Kidney glomerular epithelial cell (primary cell): ENCODE measurements around the gene LYVE1.
A peak's percentile ranks its signal among the peaks of the same experiment; 100 is the strongest.

Source experiments
- DNase-seq: peaks from one replicate; lab custom pipeline; 2025; lab: John Stamatoyannopoulos, UW

The LYVE1 gene

DNA sequence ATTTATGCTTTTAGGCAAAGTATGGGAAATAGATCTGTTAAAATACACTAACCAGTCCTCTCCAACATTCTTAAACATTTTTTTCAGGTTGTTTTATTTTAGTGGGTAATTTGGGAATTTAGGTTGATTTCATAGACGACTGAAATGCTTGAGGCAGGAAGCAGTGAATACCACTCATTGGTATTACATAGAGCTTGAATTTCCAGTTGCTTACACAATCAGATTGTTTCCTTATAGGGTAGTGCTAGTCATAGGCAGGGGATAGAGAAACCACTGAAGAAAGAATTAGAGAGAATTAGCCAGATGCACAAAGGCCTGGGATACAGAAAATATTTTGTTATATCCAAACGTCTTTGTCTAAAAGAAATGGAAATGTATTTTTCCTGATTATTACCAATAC is 23.9 kb upstream of the LYVE1 start:
- DNase-seq: peak; percentile 91

DNA sequence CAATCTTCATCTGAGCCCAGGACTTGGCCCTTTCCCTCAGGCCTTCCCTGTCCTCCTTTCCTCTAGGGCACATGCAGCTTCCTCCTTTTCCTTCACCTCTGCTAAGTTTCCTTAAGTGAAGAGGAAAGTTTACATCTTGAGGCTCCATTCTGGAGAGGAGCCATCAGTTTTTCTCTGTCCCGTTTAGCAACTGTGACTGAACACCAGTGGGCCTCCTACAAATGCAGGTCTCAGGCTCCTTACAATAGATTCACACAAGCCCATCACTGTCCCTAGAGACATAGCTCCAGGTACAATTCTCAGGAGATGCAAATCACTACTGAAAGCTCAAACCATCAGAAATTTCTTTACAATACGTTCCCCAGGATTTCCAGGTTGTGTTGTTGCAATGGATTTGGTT is 23.3 kb upstream of the LYVE1 start:
- DNase-seq: no peak

- no peak for DNase-seq
Observed at GRCh38 chr11:10590218-10590915, 21.9 kb upstream of the LYVE1 start.

DNA sequence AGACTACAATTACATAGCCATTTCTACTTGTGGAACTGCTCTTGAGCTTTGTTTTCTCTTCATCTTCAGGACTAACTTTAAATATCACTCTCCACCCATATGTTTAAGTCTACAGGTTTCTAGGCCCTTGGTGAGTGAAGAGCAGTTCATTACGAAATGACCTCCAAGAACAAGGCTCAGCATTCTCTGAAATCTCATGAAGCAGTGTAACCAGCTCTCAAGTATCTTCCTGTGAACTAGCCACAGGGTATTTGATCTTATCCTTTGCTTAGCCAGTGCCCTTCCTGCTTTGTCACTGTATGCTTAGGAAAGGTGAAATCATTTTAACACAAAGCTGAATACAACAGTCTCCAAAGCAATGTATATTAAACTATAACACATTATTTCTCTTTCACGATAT is 20.4 kb upstream of the LYVE1 start:
- DNase-seq: no peak

DNA sequence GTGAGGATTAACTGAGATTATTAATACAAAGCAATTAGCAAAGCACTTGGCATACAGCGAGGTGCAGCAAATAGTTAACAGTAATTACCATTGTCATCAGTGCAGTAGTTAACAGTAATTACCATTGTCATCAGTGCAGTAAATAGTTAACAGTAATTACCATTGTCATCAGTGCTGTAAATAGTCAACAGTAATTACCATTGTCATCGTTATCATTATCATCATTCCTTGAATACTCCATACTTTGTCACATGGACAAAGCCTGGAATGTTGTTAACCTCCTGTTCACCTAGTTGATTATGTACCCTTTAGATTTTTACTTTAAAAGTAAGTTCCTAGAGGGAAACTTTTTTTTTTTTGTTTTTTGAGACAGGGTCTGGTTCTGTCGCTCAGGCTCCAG is 19.5 kb upstream of the LYVE1 start:
- no peak for DNase-seq

DNA sequence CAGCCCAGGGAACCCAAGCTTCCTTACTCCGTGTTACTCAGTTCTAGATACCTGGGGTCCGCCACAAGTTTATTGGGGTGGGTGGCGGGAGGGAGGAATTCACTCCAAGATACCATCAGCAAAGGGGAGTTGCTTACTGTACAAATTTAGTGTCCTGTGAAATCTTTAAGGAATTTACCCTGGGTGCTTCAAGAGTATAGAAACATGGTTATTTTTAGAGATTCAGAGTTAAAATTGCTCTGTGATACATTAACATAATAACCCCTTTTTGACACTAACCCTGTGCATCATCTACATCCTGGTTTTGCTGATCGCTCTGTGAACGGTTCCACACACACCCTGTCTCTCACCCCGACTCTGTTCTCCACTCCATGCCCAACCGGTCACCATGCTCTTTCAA is 18.9 kb upstream of the LYVE1 start:
- DNase-seq: no peak

DNA sequence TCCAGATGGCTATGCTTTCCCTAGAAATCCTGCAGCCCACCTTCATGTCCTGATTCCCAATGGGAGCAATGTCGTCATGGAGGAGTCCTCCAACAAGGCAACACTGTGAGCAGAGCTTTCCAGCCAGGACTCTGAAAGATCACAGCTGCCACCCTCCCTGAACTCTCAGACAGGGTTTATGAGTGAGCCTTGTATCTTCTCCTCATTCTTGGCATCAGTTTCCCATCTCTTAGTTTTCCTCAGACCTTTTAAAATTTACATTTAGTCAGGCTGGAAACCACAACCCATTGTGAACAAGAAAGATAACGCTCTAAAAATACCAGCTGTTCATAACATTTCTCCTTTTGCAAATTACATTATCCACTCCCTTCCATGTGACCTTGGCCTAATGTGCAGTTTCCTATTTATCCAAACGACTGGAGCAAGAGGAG is 15.6 kb upstream of the LYVE1 start:
- DNase-seq: no peak

- no peak for DNase-seq
Observed at GRCh38 chr11:10581481-10582019, 13.1 kb upstream of the LYVE1 start.

- no peak for DNase-seq
Observed at GRCh38 chr11:10580623-10581022, 12.2 kb upstream of the LYVE1 start.

- no peak for DNase-seq
Observed at GRCh38 chr11:10579700-10580099, 11.2 kb upstream of the LYVE1 start.

DNA sequence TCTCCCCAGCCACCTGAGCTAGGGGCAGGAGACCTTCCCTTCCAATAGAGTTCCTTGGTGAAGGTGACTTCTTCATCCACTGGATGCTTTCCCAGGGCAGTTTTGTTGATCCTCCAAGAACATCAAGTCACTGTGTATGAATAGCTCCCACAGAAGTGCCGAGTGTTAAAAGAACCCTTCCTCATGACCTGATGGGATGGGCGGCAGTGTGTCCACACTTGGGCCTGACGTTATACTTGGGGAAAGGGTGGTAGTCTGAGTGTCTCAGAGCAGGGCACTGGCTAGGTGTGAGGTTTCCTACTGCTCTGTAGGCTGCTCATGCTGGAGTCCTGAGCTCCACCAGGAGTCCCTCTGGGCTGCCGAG is 7.6 kb upstream of the LYVE1 start:
- DNase-seq: no peak

DNA sequence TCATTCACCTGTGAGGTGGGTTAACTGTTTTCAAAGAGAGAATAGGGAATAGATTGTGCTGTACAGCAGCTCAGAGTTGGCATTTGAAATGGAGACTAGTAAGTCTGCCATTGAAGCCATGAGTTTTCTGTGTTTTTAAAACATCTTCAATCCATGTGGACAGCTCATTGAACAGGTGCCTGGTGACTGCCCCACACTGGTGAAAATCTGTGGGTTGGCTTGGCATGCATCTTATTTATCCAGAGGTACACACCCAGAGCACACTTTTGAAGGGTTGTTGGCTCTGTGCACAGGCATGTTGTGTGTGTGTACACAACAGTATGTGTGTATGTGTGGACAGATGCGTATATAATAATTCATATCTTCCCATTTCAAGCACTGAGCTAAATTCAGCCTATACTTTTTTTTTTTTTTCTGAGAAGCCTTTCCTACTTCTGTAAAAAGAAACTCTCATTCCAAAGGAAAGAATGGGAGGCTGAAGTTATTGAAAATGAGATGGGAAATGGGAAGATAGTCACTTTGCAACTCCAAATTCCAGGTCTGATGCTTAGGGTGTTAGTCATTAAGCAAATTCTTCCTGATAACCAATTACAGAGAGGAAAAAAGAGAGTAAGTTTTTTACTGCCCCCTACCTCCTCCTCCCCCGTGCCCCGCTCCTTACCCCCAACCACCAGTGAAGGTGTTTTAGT is 7.0 kb upstream of the LYVE1 start:
- peak; percentile 26 for DNase-seq

DNA sequence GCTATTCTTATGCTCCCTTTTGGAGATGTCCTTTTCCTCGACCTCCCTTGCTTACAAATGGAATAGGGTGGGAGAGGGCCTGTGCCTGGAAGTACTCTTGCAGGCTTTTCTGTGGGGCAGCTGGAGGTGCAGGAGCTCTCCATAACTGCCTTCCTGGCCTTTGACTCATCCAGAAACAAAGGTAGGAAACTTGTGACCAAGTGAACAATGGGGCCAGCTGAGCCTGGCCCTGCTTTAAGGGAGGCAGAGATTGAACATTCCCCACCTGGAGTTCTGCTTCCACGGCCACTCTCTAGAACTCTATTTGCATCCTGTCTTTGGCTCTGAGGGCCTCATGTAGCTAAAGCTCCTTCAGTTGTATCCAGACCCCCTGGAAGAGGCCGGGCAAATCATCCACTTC is 5.1 kb upstream of the LYVE1 start:
- DNase-seq: no peak

DNA sequence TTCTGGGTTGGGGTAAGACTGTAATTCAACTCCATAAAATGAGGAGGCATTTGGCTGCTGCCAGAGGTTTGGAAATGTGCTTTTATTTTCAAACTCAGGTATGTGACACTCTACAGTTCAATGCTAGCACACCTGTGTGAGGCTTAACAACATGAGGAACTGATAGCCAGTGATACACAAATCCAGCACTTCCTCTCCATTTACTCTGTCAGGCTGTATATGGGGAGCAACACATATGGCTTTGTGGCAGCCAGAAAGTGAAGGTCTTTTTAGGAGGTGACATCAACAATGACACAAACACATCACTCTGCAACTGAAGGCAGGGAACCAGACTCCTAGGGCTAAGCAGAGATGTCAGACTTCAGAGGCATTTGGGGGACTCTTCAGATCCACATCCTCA is 4.6 kb upstream of the LYVE1 start:
- no peak for DNase-seq

- no peak for DNase-seq
Observed at GRCh38 chr11:10572533-10572932, 4.1 kb upstream of the LYVE1 start.

- DNase-seq: no peak
Observed at GRCh38 chr11:10567446-10567845, 1.0 kb downstream of the LYVE1 start.

DNA sequence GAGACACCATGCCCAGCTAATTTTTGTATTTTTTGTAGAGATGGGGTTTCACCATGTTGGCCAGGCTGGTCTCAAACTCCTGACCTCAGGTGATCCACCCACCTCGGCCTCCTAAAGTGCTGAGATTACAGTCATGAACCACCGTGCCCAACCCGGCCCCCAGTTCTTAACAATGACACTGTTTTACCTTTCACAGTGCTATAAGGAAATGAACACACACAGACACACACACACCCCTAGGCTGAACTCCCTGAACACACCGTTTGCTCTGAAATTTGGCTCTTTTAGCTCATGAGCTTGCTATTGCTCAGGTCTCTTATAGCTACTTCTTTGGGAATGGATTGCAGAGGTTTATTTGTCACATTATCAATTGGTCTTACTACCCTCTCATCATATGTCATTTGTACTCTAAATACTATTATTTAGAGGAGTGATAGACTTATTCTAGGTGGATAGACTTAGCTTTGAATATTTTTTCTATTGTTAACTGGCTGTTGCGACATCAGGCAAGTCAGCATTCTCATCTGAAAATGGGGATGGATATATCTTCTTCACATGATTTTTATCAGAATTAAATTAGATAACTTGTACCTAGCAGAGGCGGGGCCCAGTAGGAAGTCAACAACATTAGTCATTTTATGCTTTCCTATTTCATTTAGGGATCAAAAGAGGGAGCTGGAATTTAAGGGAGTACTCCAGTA is 2.1 kb downstream of the LYVE1 start:
- no peak for DNase-seq

- no peak for DNase-seq
Observed at GRCh38 chr11:10565493-10565892, 3.0 kb downstream of the LYVE1 start.

DNA sequence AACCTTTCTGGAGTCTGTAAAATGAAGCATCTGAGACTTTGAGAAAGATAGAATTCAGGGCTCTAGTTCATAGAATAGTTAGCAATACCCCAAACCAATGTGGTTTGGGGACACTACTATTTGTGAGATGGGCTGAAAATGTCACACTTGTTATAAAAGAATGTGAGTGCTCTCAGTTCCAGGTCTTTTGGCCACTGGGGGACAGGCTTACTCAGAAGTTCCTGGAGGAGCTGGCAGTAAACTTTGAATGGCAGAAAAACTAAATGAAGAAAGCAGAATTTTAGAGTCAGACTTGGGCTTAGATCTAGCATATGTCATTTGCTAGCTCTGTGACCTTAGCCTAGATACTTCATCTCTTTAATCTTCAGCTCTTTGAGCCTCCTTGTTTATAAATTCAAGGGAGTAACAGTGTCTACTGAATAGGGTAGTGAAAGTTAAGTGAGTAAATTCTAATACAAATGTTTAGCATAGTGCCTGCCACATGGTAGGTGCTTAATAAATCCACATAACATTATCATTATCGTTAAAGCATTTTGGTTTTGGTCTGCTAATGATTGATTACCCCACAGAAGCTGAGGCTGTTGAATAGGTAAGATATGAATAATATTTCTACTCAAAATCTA is 3.7 kb downstream of the LYVE1 start:
- DNase-seq: no peak

- no peak for DNase-seq
Observed at GRCh38 chr11:10564030-10564429, 4.4 kb downstream of the LYVE1 start.

DNA sequence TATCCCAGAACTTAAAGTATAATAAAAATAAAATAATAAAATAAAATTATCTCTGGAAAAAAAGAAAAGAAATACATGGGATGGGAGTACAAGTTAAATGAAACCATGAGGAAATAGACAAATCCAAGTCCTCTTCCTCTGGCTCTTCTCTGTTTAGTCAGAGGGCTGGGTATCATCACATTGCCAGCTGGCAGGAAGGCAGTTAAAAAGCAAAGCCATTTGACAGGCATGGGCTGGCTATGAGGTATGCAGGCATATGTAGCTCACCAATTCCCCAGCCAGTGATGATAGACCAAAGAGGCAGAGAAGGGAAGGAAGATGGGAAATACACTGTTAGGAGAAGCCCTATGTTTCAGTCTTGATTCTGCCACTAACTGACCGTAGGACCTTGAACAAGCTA is 6.5 kb downstream of the LYVE1 start:
- DNase-seq: no peak

DNA sequence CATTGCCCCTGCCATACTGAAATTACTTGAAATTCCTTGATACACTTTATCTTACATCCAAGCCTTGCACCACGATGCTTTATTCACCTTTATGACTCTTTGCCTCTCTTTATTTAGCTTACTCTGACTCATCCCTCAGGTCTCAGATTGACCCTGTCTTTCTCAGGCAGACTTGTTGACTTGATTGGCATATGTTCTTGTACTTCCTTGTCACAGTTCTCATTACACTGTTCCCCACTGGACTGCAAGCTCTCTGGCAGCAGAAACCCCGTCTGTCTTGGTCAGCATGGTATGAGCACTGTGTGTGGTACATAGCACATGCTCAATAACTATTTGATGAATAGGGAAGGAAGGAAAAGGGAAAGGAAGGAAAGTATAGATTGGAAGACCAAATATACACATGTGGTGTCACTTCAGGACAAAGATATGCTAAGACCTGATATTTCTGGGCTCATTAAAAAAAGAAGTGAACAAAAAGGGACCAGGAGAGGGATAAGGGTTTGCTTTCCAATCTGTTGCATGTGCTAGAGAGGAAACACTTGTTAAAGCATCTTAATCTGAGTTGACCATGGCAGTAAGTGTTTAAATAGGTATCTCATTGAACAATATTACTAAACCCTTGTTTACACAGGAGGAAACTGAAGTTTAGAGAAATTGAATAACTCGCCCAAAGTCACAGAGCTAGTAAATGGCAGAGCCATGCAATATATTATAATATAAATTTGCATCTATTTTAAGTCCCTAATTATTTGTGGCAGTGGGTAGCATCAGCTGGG is 7.2 kb downstream of the LYVE1 start:
- DNase-seq: no peak
